22Rv1 (cell line): ENCODE results near the gene PLXNC1.

ENCODE experiments used
- ZFX ChIP-seq: fragments of 450-650 bp; IDR thresholded peaks from 2 replicates; pipeline ENCODE4 v1.6.1; 2017; ENCODE audit warnings: antibody characterized with exemption, borderline replicate concordance
- TF ChIP-seq, protein P1 (sequence below): fragments of 450-650 bp; IDR thresholded peaks from 2 replicates; pipeline ENCODE4 v1.5.1; 2017; ENCODE audit warnings: mild to moderate bottlenecking

DNA sequence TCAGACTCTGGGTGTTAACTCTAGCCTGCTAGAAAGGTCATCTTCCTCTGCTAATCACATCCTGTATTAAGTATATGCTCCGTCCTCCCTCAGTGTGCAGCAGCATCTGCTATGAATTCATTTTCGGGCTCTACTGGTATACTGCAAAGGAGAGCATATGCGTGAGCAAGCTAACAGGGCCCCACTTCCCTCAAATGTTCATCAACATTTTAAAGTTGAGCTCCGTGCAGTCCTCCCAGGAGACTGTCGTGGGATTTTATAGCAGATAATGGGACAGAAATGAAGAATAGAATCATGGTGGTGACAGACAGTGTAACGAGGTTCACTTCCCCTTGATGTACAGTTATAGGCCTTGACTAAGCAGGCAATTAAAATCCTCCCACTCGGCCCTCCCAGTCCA is 131.7 kb downstream of the PLXNC1 start:
- TF ChIP-seq, protein P1, sequence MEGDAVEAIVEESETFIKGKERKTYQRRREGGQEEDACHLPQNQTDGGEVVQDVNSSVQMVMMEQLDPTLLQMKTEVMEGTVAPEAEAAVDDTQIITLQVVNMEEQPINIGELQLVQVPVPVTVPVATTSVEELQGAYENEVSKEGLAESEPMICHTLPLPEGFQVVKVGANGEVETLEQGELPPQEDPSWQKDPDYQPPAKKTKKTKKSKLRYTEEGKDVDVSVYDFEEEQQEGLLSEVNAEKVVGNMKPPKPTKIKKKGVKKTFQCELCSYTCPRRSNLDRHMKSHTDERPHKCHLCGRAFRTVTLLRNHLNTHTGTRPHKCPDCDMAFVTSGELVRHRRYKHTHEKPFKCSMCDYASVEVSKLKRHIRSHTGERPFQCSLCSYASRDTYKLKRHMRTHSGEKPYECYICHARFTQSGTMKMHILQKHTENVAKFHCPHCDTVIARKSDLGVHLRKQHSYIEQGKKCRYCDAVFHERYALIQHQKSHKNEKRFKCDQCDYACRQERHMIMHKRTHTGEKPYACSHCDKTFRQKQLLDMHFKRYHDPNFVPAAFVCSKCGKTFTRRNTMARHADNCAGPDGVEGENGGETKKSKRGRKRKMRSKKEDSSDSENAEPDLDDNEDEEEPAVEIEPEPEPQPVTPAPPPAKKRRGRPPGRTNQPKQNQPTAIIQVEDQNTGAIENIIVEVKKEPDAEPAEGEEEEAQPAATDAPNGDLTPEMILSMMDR, result no peak
- TF ChIP-seq ZFX, result no peak
